GM12873 (cell line): Measurements from ENCODE around the gene ERBIN.

Experiments
- CTCF ChIP-seq: IDR thresholded peaks from 2 replicates; pipeline ENCODE4 v1.5.1; 2012; ENCODE audit warnings: low read depth, mild to moderate bottlenecking, moderate library complexity, low read length, control low read depth; ENCODE audit not compliant: insufficient read depth; ENCODE audit errors: missing control alignments

ERBIN gene

GRCh38 chr5:65952259-65952658 lies 25.9 kb downstream of the ERBIN start:
- no peak for TF ChIP-seq CTCF

- no peak for TF ChIP-seq CTCF
Observed at GRCh38 chr5:65954200-65954599, 27.8 kb downstream of the ERBIN start.

GRCh38 chr5:65955746-65956145 lies 29.4 kb downstream of the ERBIN start:
- TF ChIP-seq CTCF: no peak

GRCh38 chr5:65961633-65962032 lies 35.3 kb downstream of the ERBIN start:
- TF ChIP-seq CTCF: no peak

- TF ChIP-seq CTCF: no peak
Observed at GRCh38 chr5:65967288-65968066, 41.1 kb downstream of the ERBIN start.

GRCh38 chr5:65969539-65970393 lies 43.4 kb downstream of the ERBIN start:
- no peak for TF ChIP-seq CTCF

GRCh38 chr5:65970481-65971367 lies 44.3 kb downstream of the ERBIN start:
- TF ChIP-seq CTCF: no peak
